HL-60 (cell line): ENCODE results near the gene SERPINA5.

ENCODE experiments used
- DNase-seq, 2 experiments: peaks; one replicate each; pipeline ENCODE4 v3.0.0-alpha.2; 2010 to 2020; ENCODE audit warnings: low read depth in 1 of 2, low spot score in 1 of 2
- H3K27ac ChIP-seq: fragments of 250-450 bp; sonication (Bioruptor Pico); replicated peaks from 2 replicates; pipeline ENCODE4 v1.5.1; 2020; ENCODE audit warnings: mild to moderate bottlenecking, moderate library complexity
- H3K27me3 ChIP-seq: fragments of 250-450 bp; sonication (Bioruptor Pico); 2 replicates; pipeline ENCODE4 v1.5.1; 2021; ENCODE audit warnings: mild to moderate bottlenecking, moderate library complexity; ENCODE audit not compliant: insufficient read depth, poor library complexity, severe bottlenecking
- H3K4me3 ChIP-seq: replicated peaks from 2 replicates; pipeline ENCODE4 v1.5.1; 2011; ENCODE audit warnings: mild to moderate bottlenecking, control low read depth, low read length; ENCODE audit not compliant: insufficient read depth
- GABPA ChIP-seq: IDR thresholded peaks from 2 replicates; pipeline ENCODE4 v1.6.1; 2012; ENCODE audit warnings: low read depth
- POLR2AphosphoS5 ChIP-seq: IDR thresholded peaks from 2 replicates; pipeline ENCODE4 v1.6.1; 2012; ENCODE audit warnings: low read depth
- REST ChIP-seq: IDR thresholded peaks from 2 replicates; pipeline ENCODE4 v1.6.1; 2012; ENCODE audit warnings: low read depth; ENCODE audit not compliant: insufficient replicate concordance
- SPI1 ChIP-seq: IDR thresholded peaks from 2 replicates; pipeline ENCODE4 v1.6.1; 2012; ENCODE audit warnings: low read depth, mild to moderate bottlenecking, borderline replicate concordance
- TF ChIP-seq, protein P1 (sequence below): IDR thresholded peaks from one replicate; pipeline ENCODE4 v1.5.1; 2011; ENCODE audit warnings: low read length, control low read depth, inconsistent platforms; ENCODE audit not compliant: insufficient read depth

Gene SERPINA5

DNA sequence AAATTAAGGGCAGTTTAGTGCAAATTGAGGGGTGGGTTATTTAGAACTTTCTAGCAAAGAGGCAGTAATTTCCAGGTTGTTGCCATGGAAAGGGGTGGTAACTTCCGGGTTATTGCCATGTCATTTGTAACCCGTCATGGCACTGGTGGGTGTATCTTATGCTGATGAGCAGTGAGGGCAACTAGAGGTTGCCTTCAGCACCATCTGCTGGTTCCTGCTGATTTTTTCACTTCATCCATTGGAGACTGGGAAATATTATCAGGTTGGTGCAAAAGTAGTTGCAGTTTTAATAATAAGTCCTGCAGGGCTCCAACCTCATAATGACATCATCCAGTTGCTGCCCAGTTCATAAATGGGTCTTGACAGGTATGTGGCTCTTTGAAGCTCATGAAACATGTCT is 44.4 kb upstream of the SERPINA5 start:
- no peak overlapping the region for H3K27ac ChIP-seq
- H3K27me3 ChIP-seq = no peaks in the 10 kb centered on the region
- TF ChIP-seq REST (no peak), SPI1 (no peak), POLR2AphosphoS5 (no peak)
- no peak for DNase-seq
- H3K4me3 ChIP-seq = no peak overlapping the region

DNA sequence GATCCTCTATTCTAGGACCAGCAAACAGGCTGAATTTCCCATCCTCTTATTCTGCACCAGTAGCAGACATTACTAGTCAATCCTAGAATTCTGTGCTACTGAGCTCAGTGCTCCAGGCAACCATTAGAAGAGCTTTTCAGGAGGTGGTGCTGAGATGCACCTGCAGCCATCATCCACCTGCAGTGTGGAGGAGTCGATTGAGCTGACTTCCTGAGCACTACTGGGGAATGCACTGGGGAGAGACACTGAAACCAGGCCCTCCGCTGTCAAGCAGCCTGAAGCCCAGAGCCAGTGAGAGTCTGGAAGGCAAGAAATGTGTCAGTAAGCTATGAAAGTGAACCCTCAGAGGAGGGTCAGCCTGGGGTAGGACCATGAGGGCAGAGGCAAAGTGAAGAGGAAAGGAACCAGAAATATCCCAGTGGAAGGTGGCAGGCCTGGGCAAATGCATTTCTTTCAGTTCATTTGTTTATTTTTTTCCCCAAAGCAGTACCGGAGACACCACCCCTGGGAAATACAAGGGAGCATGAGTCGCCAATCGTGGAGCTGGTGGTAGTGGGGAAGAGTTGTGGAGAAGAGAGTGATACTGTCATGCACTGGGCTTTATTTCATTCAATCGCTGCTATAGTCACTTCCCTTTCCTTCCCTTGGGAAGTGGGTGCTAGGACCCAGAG is 43.0 kb upstream of the SERPINA5 start:
- Histone ChIP-seq H3K27ac (no peak overlapping the region), H3K27me3 (no peaks in the 10 kb centered on the region), H3K4me3 (no peak overlapping the region)
- TF ChIP-seq, protein P1, sequence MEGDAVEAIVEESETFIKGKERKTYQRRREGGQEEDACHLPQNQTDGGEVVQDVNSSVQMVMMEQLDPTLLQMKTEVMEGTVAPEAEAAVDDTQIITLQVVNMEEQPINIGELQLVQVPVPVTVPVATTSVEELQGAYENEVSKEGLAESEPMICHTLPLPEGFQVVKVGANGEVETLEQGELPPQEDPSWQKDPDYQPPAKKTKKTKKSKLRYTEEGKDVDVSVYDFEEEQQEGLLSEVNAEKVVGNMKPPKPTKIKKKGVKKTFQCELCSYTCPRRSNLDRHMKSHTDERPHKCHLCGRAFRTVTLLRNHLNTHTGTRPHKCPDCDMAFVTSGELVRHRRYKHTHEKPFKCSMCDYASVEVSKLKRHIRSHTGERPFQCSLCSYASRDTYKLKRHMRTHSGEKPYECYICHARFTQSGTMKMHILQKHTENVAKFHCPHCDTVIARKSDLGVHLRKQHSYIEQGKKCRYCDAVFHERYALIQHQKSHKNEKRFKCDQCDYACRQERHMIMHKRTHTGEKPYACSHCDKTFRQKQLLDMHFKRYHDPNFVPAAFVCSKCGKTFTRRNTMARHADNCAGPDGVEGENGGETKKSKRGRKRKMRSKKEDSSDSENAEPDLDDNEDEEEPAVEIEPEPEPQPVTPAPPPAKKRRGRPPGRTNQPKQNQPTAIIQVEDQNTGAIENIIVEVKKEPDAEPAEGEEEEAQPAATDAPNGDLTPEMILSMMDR = no peak
- TF ChIP-seq GABPA (no peak), REST (no peak), POLR2AphosphoS5 (no peak), SPI1 (no peak)
- DNase-seq = no peak

DNA sequence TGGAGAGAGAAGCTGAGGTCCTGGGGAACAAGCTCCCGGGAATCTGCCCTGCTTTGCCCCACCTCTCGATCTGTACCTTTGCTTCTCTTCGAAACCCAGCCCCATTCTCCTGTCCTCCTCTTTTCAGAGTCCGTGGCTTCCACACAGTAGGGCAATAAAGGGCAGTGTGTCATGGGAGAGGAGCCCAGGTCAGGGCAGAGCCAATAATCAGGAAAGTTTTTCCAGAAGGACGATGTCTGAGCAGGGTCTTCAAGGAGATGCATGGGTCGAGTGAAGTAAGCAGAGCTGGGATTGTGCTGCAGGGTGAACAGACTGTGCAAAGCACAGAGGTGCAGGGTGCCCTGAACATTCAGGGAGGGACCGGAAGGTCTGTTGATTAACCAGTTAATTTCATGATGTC is 42.0 kb upstream of the SERPINA5 start:
- TF ChIP-seq REST (no peak), GABPA (no peak), POLR2AphosphoS5 (no peak), SPI1 (no peak)
- TF ChIP-seq, protein P1 = no peak
- H3K27me3 ChIP-seq = no peaks in the 10 kb centered on the region
- no peak for DNase-seq
- no peak overlapping the region for H3K4me3 ChIP-seq
- no peak overlapping the region for H3K27ac ChIP-seq
